ENCODE measurements around the gene APIP.

APIP gene

GRCh38 chr11:34916015-34916842 lies at the start of gene APIP, which contains the start of gene PDHX:
Gene APIP (minus strand): TSS chr11:34916379. CDS start chr11:34916284, 95 bp downstream.
Gene PDHX (plus strand): TSS chr11:34916618. CDS start chr11:34916656, 38 bp downstream.
- peak; percentile 98 to 100 (median 99) for DNase-seq (ENCODE audit: low read depth in 2 of 3, low spot score in 1 of 3)

- DNase-seq (ENCODE audit: low read depth in 2 of 3, low spot score in 1 of 3) = no peak
These were observed 48.6 kb upstream of the APIP start for GRCh38 chr11:34964610-34965331.

- DNase-seq (ENCODE audit: low read depth in 2 of 3, low spot score in 1 of 3) = no peak
These were observed 47.2 kb upstream of the APIP start for GRCh38 chr11:34963351-34963750.

- no peak for DNase-seq (ENCODE audit: low read depth in 2 of 3, low spot score in 1 of 3)
These were observed 45.9 kb upstream of the APIP start for GRCh38 chr11:34962034-34962433.

GRCh38 chr11:34960277-34960676 lies 44.1 kb upstream of the APIP start:
- DNase-seq (ENCODE audit: low read depth in 2 of 3, low spot score in 1 of 3) = no peak

GRCh38 chr11:34959770-34960169 lies 43.6 kb upstream of the APIP start:
- DNase-seq (ENCODE audit: low read depth in 2 of 3, low spot score in 1 of 3) = no peak

- no peak for DNase-seq (ENCODE audit: low read depth in 2 of 3, low spot score in 1 of 3)
These were observed 41.4 kb upstream of the APIP start for GRCh38 chr11:34957606-34958005.

- no peak for DNase-seq (ENCODE audit: low read depth in 2 of 3, low spot score in 1 of 3)
These were observed 41.0 kb upstream of the APIP start for GRCh38 chr11:34957206-34957605.

GRCh38 chr11:34953955-34954354 lies 37.8 kb upstream of the APIP start:
- no peak for DNase-seq (ENCODE audit: low read depth in 2 of 3, low spot score in 1 of 3)

GRCh38 chr11:34948696-34949095 lies 32.5 kb upstream of the APIP start:
- DNase-seq (ENCODE audit: low read depth in 2 of 3, low spot score in 1 of 3) = no peak

- DNase-seq (ENCODE audit: low read depth in 2 of 3, low spot score in 1 of 3) = no peak
These were observed 28.5 kb upstream of the APIP start for GRCh38 chr11:34944692-34945091.

- no peak for DNase-seq (ENCODE audit: low read depth in 2 of 3, low spot score in 1 of 3)
These were observed 25.5 kb upstream of the APIP start for GRCh38 chr11:34941688-34942087.

- no peak for DNase-seq (ENCODE audit: low read depth in 2 of 3, low spot score in 1 of 3)
These were observed 24.0 kb upstream of the APIP start for GRCh38 chr11:34940026-34940677.

GRCh38 chr11:34938611-34939010 lies 22.4 kb upstream of the APIP start:
- no peak for DNase-seq (ENCODE audit: low read depth in 2 of 3, low spot score in 1 of 3)

- DNase-seq (ENCODE audit: low read depth in 2 of 3, low spot score in 1 of 3) = no peak
These were observed 20.9 kb upstream of the APIP start for GRCh38 chr11:34936945-34937629.

- DNase-seq (ENCODE audit: low read depth in 2 of 3, low spot score in 1 of 3) = no peak
These were observed 13.9 kb upstream of the APIP start for GRCh38 chr11:34929794-34930763.

- no peak for DNase-seq (ENCODE audit: low read depth in 2 of 3, low spot score in 1 of 3)
These were observed 12.9 kb upstream of the APIP start for GRCh38 chr11:34928960-34929680.

GRCh38 chr11:34928268-34928959 lies 12.2 kb upstream of the APIP start:
- no peak for DNase-seq (ENCODE audit: low read depth in 2 of 3, low spot score in 1 of 3)

- DNase-seq (ENCODE audit: low read depth in 2 of 3, low spot score in 1 of 3) = no peak
These were observed 10.6 kb upstream of the APIP start for GRCh38 chr11:34926831-34927132.

All from stimulated activated CD4-positive, alpha-beta T cell treated with anti-CD3 and anti-CD28 coated beads, Interleukin-12 subunit alpha, Interleukin-12 subunit beta, amount 100 ng/mL, for 48 hours (primary cell).